Jurkat, Clone E6-1 (cell line): ENCODE data around the gene TCEANC. TPM values are rescaled to one million over a fixed set of nuclear protein-coding genes. Genes with fewer than 3 reads are reported as not detected.
"Not testable (repeated sequence)": the region's sequence is repeated elsewhere in the genome, so short reads cannot be mapped to it uniquely, and the experiment has no call there.

Source experiments
- DNase-seq: peaks from one replicate; pipeline ENCODE4 v3.0.0-alpha.2; 2011; ENCODE audit warnings: low read depth, low spot score
- H3K4me3 ChIP-seq: 2 replicates; pipeline ENCODE4 v1.5.1; 2011; ENCODE audit warnings: mild to moderate bottlenecking, low read length, control low read depth, moderate library complexity
- polyA plus RNA-seq: library from polyadenylated mRNA; unstranded; fragments of >200 nt; gene quantifications from one replicate; pipeline ENCODE4 v1.2.1, GENCODE V29; 2012; ENCODE audit warnings: missing spikeins; ENCODE audit not compliant: insufficient read length, insufficient read depth

Gene TCEANC, protein sequence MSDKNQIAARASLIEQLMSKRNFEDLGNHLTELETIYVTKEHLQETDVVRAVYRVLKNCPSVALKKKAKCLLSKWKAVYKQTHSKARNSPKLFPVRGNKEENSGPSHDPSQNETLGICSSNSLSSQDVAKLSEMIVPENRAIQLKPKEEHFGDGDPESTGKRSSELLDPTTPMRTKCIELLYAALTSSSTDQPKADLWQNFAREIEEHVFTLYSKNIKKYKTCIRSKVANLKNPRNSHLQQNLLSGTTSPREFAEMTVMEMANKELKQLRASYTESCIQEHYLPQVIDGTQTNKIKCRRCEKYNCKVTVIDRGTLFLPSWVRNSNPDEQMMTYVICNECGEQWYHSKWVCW
- 2.5 TPM for polyA plus RNA-seq

DNA sequence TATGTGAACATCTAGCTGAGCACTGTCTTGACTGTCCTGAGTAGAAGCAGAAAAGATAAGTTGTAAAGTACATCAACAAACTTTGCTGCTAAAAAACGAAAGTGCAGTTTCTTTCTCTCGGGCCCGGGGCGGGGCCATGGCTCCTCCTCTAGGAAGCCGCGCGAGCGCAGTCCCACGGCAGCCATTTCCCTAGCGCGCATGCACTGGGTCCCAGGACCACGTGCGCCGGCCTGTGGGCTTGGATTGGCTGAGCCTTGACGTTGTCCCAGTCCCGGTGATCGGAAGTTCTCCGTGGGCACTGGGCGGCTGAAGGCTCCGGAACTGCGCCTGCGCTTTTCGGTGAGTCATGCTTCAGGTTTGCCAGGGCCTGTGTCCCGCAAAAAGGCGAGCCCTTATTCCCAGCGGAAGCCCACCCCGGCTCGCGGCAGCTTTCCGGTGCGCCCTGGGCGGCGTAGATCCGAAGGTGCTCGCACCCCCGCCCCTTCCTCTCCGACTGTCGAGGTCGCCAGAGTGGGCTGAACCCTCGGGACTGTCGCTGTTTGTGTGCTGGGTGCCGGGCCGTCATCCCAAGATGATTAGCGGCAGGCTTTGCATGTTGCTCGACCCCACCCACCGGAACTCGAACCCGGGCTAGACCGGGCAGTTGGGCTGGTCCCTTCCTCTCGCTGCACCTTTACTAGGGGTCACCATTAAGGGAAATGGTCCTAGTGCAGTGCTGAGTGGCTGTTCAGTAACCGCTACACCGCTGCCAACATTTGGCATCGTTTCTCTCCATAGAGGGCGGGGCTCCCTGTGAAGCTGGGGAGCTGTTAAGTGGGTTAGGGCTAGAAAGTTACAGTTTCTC lies at the start of gene TCEANC:
TCEANC (plus strand) TSS at position 292 of the 844 bp plus-strand sequence. CDS start 9,368 bp downstream, outside the sequence.
- peak; percentile 93 for DNase-seq
- H3K4me3 ChIP-seq = peak within 1 kb of the TSS; percentile 70

DNA sequence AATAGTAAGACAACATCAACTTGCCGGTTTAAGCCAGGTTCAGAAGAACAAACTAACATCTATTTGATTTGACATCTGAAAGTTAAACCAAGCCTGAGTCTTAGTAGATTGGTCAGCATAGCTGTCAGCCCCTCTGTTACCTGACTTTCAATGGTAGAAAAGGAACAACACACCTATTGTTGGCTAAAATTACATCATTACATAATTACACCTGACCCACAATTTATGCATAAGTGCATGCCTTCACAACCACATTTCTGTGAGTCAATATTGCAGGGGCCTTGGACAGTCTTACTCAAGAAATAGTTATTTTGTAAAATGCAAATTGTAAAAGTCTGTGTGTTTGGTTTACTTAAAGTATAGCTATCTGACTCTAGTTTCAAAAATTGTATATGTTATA lies 47.3 kb upstream of the TCEANC start:
- no peak overlapping the region for H3K4me3 ChIP-seq
- DNase-seq = no peak

DNA sequence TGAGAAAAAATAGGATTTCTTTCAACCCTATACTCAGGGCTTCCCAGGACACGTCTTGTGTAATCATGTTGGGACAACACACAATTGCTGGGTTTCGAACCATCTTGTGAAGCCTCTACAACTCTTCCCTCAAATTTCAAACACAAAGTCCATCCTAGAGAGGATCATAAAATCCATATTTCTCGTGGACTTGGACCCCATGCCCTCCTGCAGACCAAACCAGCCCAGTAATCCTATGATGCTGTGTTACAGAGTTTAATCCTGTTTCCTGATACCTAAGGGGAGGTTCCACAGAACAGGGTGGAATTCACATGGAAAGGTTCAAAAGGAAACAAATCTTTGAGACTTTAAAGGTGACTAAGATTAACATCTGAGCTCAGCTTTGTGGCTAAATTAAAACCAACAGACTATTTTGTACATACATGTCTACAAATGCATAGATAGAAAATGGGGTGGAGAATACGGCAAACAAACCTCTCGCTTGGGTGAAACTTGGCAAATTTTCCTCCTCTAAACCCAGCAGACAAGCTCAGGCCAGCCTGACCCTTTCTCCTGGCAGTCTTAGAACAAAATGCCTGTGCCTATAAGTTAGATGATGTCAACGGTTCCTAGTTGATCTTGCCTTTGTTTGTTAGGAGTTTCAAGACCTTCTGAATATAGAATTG lies 45.5 kb upstream of the TCEANC start:
- H3K4me3 ChIP-seq = no peak overlapping the region
- DNase-seq = no peak

- DNase-seq = no peak
- no peak overlapping the region for H3K4me3 ChIP-seq
Observed at GRCh38 chrX:13607996-13608365, 45.0 kb upstream of the TCEANC start.

- no peak for DNase-seq
Observed at GRCh38 chrX:13614154-13614553, 38.8 kb upstream of the TCEANC start.

DNA sequence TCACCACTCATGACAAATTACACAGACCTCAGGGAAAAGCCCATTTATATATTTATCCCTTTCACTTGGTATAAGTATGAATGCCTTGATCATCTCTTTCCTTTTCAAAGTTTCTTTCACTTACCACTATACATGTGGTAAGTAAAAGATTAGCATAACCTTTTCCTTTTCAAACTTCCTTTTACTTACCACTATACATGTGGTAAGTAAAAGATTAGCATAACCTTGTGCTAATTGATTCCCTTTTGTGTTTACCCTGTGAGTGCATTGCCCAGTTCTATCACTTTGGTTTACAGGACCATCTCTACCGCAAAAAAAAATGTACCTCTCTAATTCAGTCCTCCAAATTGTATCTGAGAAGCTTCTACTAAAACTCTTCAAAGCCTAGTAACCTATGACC lies 32.7 kb upstream of the TCEANC start:
- no peak for DNase-seq
- H3K4me3 ChIP-seq = no peak overlapping the region

More at GRCh38 chrX:13614154-13614553, 38.8 kb upstream of the TCEANC start:
- H3K4me3 ChIP-seq = no peak overlapping the region

GRCh38 chrX:13622401-13622964 lies 30.5 kb upstream of the TCEANC start:
- DNase-seq = no peak
- no peak overlapping the region for H3K4me3 ChIP-seq

GRCh38 chrX:13627306-13627705 lies 25.6 kb upstream of the TCEANC start:
- H3K4me3 ChIP-seq = no peak overlapping the region
- DNase-seq = no peak

DNA sequence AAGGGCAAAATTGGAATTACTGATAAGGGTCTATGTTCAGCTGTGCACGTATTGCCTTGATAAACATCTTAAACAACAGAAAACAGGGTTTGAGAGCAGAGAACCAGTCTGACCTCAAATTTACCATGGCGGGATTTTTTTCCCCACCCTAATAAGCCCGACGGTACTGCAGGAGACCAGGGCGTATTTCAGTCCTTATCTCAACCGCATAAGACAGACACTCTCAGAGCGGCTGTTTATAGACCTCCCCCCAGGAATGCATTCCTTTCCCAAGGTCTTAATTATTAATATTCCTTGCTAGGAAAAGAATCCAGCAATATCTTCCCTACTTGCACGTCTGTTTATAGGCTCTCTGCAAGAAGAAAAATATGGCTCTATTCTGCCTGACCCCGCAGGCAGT lies 15.7 kb upstream of the TCEANC start:
- not testable (repeated sequence) for DNase-seq, H3K4me3 ChIP-seq

GRCh38 chrX:13638021-13638420 lies 14.9 kb upstream of the TCEANC start:
- no peak for DNase-seq

GRCh38 chrX:13638826-13639225 lies 14.1 kb upstream of the TCEANC start:
- H3K4me3 ChIP-seq = no peak overlapping the region
- no peak for DNase-seq

More at GRCh38 chrX:13638021-13638420, 14.9 kb upstream of the TCEANC start:
- H3K4me3 ChIP-seq = no peak overlapping the region

GRCh38 chrX:13641684-13642083 lies 11.3 kb upstream of the TCEANC start:
- DNase-seq, H3K4me3 ChIP-seq: not testable (repeated sequence)

GRCh38 chrX:13645464-13646153 lies 7.3 kb upstream of the TCEANC start:
- no peak overlapping the region for H3K4me3 ChIP-seq
- DNase-seq = no peak

DNA sequence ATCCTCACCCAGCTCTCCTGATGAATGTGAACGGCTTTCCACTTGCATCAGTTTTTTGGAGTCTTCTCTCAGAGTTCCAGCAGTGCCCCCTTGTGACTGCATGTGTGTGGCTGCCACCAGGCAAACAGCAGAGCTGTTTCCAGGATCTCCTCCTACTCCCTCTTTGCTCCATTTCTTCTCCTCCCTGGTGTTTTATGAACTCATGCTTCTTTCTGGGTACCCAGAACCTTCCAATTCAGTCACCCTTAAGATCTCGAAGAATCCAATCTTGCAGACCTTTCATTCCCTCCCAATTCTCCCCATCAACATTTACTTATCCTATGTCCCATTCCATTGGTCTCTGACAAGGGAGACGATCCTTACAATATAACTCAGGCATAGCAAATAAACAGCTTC lies 6.8 kb upstream of the TCEANC start:
- DNase-seq = no peak
- H3K4me3 ChIP-seq = no peak overlapping the region

DNA sequence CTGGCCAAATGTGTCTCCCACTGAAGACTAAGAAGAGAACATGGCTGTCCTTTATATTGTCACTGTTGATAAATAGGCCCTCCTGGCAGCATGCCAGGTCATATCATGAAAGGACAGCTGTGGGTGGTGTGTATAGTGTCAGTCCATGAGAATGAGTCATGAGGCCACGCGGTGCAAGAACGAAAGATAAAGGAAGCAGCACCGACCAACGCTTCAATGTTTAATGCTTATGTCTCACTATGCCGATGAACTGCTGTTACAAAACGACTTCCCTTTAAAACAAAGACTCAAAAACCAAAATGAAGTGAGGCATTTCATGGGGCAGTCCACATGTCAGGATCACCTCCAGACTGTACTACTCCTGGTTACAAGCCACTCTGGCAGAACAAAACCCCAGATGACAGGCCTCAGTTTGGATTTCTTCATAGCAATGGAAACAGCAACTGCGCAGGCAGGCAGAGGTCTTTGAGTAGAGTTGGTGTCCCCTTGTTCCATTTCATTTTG lies 5.2 kb upstream of the TCEANC start:
- H3K4me3 ChIP-seq = no peak overlapping the region
- DNase-seq = no peak

GRCh38 chrX:13648336-13648735 lies 4.6 kb upstream of the TCEANC start:
- not testable (repeated sequence) for DNase-seq, H3K4me3 ChIP-seq

GRCh38 chrX:13649838-13650237 lies 3.1 kb upstream of the TCEANC start:
- no peak for DNase-seq
- no peak overlapping the region for H3K4me3 ChIP-seq

DNA sequence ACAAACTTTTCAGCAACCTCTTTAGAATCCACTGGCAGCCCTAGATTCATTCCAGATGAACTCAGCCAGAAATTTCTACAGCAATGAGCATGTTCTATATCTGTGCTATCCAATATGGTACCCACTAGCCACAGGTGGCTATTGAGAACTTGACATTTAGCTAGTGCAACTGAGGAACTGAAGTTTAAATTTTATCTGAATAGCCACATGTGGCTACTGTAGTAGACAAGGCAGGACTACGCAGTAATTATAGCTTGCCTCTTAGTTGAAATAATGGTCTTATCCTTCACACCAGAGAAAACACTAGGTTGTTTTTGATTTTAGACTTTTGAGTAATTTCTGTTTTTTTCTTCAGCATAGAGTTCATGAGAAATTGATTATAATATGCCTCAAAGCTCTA lies 2.6 kb upstream of the TCEANC start:
- no peak for DNase-seq
- no peak overlapping the region for H3K4me3 ChIP-seq

DNA sequence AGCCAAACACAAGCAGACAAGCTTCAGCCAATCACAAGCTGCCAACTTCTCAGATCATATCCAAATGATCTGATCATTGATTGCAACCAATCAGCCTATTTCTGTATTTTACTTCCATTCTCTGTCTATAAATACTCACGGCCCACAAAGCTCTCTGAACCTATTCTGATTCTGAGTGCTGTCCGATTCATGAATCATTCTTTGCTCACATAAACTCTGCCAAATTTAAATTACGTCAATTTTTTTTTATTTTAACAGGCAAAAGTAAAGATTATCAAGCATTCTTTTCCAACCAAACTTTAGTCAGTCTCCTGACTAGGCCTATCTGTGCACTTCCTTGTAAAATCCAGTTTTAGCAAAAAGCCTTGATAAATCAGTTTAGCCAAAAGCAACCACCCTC lies 1.8 kb upstream of the TCEANC start:
- no peak for DNase-seq
- H3K4me3 ChIP-seq = no peak overlapping the region
